ENCODE results near the gene DNAJB6. TPM values are rescaled to one million over a fixed set of nuclear protein-coding genes. Genes with fewer than 3 reads are reported as not detected.

The DNAJB6 gene
- total RNA-seq, 1 experiment from 2014 or later = 82.5 TPM

DNA sequence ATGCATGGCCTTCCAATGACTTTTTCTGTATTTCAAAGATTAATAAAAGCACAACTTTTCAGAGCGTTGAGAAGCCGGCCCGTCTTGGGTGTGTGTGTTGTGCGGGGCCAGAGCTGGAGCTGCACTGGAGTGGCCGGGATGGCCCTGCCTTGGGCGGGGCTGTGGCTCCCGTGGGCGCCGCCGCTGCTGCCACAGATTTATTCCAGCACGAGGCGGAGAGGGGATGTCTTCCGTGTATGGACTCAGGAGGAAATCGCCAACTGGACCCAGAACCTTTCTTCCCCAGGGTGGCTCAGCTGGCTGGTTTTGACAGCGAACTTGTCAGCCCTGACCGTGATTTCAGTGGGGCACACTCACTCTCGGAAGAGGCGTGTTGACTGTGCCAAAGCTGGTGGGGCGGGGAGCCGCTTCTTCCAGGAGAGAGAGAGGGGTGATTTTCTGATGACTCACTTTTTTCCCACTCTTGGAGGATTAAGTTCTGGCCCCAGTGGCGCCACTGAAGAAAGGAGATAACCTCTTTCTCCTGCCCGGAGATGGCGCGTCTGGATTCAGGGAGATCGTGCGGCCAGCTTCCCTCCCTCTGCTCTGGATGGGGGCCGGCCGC, 72.4 kb downstream of the DNAJB6 start:
- Histone ChIP-seq H3K4me3 (replicated peaks in 1 of 2; ENCODE audit: low read depth in 1 of 2, low read length in 2 of 2) (no peak overlapping the region), H3K9me3 (ENCODE audit: control insufficient read depth in 1 of 2, insufficient read depth in 1 of 2, low read depth in 1 of 2, low read length in 2 of 2) (no peaks in the 10 kb centered on the region), H3K27me3 (ENCODE audit: insufficient read depth, low read length) (no peaks in the 10 kb centered on the region), H3K9ac (ENCODE audit: low read length) (no peak overlapping the region), H4K20me1 (ENCODE audit: insufficient read depth) (no peaks in the 10 kb centered on the region), H3K79me2 (ENCODE audit: insufficient read depth, low read length) (no peaks in the 10 kb centered on the region), H2AFZ (ENCODE audit: low read depth, low read length, poor library complexity, severe bottlenecking) (no peak overlapping the region), H3K9me2 (ENCODE audit: insufficient read depth) (no peaks in the 10 kb centered on the region), H3K36me3 (ENCODE audit: control insufficient read depth in 1 of 2, insufficient read depth in 2 of 2, low read length in 2 of 2) (no peaks in the 10 kb centered on the region), H3K4me1 (ENCODE audit: control insufficient read depth in 1 of 2, insufficient read depth in 2 of 2, low read length in 2 of 2) (no peaks in the 10 kb centered on the region), H3K4me2 (ENCODE audit: low read length) (no peak overlapping the region), H3K27ac (ENCODE audit: low read depth, low read length) (no peak overlapping the region)
- CTCF ChIA-PET = no interaction called here
- DNase-seq (ENCODE audit: low read depth, low spot score) (no peak), ATAC-seq (no peak)
- intact Hi-C loops (cut with micrococcal nuclease) = no loop called here
- no TSS peak for BruUV-seq (replicated peaks)
- TF ChIP-seq SP1 (IDR thresholded peaks at IDR 0.05; ENCODE audit: low read depth) (no peak), ZFX (IDR thresholded peaks at IDR 0.05) (no peak), YY1 (IDR thresholded peaks at IDR 0.05; ENCODE audit: extremely low read depth, insufficient replicate concordance, low read depth, low read length) (no peak), RAD21 (IDR thresholded peaks at IDR 0.05; ENCODE audit: low read depth) (no peak), ZNF274 (IDR thresholded peaks at IDR 0.05; ENCODE audit: low read depth, low read length) (no peak), TCF7L2 (IDR thresholded peaks at IDR 0.05; ENCODE audit: borderline replicate concordance, extremely low read depth, insufficient read depth, insufficient read length) (no peak), EZH2phosphoT487 (IDR thresholded peaks at IDR 0.05; ENCODE audit: borderline replicate concordance) (no peak), FOSL1 (IDR thresholded peaks at IDR 0.05; ENCODE audit: low read depth) (no peak), SRF (IDR thresholded peaks at IDR 0.05; ENCODE audit: low read depth) (no peak), CEBPB (IDR thresholded peaks at IDR 0.05; ENCODE audit: low read depth) (no peak), POLR2A (IDR thresholded peaks at IDR 0.05; ENCODE audit: borderline replicate concordance, extremely low read depth, insufficient read depth, insufficient read length) (no peak)
- TF ChIP-seq, protein P1, sequence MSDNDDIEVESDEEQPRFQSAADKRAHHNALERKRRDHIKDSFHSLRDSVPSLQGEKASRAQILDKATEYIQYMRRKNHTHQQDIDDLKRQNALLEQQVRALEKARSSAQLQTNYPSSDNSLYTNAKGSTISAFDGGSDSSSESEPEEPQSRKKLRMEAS (IDR thresholded peaks at IDR 0.05) = no peak
- TF ChIP-seq, protein P2, sequence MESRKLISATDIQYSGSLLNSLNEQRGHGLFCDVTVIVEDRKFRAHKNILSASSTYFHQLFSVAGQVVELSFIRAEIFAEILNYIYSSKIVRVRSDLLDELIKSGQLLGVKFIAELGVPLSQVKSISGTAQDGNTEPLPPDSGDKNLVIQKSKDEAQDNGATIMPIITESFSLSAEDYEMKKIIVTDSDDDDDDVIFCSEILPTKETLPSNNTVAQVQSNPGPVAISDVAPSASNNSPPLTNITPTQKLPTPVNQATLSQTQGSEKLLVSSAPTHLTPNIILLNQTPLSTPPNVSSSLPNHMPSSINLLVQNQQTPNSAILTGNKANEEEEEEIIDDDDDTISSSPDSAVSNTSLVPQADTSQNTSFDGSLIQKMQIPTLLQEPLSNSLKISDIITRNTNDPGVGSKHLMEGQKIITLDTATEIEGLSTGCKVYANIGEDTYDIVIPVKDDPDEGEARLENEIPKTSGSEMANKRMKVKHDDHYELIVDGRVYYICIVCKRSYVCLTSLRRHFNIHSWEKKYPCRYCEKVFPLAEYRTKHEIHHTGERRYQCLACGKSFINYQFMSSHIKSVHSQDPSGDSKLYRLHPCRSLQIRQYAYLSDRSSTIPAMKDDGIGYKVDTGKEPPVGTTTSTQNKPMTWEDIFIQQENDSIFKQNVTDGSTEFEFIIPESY (IDR thresholded peaks at IDR 0.05; ENCODE audit: extremely low read depth, insufficient replicate concordance, low read length) = no peak
- TF ChIP-seq, protein P3, sequence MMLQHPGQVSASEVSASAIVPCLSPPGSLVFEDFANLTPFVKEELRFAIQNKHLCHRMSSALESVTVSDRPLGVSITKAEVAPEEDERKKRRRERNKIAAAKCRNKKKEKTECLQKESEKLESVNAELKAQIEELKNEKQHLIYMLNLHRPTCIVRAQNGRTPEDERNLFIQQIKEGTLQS (IDR thresholded peaks at IDR 0.05) = no peak
- POLR2A ChIA-PET = no interaction called here
- RAD21 ChIA-PET (ENCODE audit: low non-redundant PET in 1 of 2, low total read pairs in 2 of 2, uncharacterized antibody in 2 of 2, unreplicated experiment in 2 of 2) = no interaction called here
